Stimulated activated CD8-positive, alpha-beta memory T cell treated with anti-CD3 and anti-CD28 coated beads, Interleukin-7, amount 100 ng/mL, for 48 hours (primary cell): ENCODE results near the gene SLC38A8.

ENCODE experiments used
- DNase-seq, 2 donors: peaks; one replicate each; pipeline ENCODE4 v3.0.0-alpha.2; 2020; ENCODE audit warnings: low read depth in 1 of 2; ENCODE audit errors: extremely low read depth in 1 of 2

SLC38A8 gene

DNA sequence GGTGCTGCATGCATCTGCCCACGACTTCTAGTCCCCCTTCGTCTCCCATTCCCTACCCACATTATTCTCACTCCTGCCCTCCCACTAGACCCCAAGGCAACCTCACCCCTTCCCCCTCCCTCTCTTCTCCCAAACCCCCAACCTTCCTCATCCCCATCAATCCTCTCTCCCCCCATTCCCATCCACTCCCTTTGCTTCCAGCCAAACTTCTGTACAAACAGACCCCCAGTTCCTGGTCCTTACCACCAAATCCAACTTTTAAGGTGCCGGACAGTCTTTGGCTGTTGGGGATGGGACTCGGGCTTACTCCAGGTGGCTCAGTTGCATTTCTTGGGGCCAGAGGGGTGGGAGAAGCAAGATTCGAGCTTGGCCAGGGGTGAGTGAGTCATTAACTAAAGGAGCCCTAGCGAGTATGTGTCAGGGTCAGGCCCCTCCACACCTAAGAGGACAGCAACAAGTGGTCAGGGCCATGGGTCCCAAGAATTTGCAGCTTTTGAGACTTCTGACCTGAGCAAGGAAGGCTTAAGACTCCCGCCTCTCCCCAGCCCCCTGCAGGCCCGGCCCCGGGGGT lies at the start of gene SLC38A8:
TSS of gene SLC38A8 (minus strand) at position 488 of the 571 bp plus-strand sequence. CDS start 638 bp downstream, outside the sequence.
- DNase-seq: no peak

- DNase-seq: no peak
Measured at GRCh38 chr16:84091460-84091859, 48.9 kb upstream of the SLC38A8 start.

GRCh38 chr16:84090211-84090610 lies 47.6 kb upstream of the SLC38A8 start:
- no peak for DNase-seq

DNA sequence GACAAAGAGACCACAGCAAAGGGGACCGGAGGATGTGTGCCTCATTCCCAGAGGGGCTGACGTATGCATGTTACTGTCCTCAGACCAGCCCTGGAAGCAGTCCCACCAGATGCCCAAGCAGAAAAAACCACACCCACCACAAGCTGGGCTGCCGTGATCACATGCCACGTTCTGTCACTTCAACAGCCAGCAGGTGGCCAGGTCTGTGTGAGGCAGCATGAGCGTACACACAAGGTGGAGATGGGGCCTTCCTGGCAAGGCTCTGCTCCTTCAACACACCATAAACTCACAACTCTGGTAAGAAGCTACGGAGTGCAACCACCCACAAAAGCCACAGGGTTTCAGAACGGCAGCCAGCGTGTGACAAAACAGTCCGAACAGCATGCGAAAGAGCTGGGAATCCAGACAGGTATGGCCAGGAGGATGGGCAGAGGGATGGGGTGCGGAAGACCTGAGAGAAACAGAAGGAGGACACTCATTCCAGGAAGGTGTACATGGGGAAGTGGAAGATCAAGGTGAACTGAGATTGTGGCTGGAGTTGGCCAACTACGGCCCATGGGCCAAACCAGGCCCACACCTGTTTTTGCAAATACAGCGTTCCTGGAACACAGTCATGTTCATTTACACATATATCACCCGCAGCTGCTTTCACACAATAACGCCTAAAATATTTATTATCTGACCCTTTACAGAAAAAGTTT lies 46.2 kb upstream of the SLC38A8 start:
- DNase-seq: peak; percentile 42 to 57

DNA sequence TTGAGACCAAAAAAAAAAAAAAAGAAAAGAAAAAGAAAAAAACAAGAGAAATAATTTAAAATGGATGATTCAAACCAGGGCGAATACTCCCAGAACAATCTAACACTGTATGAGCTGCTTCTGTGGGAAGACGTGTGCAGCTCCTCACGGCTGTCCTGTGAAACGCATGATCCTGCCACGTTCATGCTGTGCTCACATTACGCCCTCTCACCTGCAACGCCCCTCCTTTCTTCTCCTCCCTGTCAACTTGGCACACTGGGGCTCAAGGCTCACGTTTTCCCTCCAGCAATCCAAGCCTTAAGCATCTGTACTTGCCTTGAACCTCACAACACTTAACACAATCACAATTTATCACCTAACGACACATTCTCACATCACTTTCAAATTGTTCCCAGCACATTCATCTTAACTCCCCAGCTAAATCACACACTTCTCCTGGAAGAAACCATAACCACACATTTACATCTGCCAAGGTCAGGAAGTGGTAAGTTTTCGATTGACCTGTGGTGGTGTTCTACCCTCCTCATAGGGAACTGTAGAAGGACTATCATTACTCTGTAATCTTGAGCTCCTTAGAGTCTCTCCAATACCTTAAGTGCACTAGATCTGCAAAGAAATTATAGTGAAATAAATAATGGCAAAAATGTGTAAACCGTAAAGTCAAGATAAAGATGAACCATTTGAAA lies 45.0 kb upstream of the SLC38A8 start:
- no peak for DNase-seq

DNA sequence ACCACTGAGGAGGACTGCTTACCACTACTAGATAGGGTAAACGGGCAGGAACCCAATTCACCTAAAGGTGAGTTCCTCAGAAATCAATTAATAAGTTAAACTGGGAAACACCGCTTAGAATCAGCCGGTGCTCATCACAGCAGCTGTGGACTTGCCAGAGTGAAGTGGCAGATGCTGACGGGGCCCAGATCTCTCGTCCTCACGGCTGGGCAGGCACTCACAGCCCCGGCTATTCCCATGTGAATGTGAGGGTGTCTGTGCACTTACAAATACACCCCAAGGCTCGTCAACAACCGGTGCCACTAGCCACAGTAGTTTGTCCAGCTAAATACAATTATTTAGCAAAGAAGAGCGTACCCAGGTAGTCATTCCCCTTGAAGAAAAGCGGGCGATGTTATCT lies 44.4 kb upstream of the SLC38A8 start:
- no peak for DNase-seq

DNA sequence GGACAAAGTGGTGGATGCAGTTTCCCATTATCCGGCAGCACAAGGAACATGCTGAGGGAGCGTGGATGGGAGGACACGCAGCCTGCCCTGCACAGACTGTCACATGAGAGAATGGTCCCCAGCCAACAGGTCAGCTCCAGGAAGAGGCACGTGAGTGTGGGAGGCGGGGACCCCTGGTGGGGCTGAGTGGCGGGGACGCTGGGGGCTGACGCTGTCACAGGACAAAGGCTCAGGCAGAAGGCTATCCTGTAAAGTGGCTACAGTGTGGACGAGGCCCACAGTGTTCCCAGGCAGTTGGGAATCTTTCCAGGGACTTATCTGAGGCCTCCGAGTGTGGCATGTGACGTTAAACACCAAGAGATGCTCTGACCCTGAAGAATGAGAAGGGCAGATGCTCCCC lies 43.7 kb upstream of the SLC38A8 start:
- DNase-seq: no peak

GRCh38 chr16:84085773-84086172 lies 43.2 kb upstream of the SLC38A8 start:
- DNase-seq: no peak

DNA sequence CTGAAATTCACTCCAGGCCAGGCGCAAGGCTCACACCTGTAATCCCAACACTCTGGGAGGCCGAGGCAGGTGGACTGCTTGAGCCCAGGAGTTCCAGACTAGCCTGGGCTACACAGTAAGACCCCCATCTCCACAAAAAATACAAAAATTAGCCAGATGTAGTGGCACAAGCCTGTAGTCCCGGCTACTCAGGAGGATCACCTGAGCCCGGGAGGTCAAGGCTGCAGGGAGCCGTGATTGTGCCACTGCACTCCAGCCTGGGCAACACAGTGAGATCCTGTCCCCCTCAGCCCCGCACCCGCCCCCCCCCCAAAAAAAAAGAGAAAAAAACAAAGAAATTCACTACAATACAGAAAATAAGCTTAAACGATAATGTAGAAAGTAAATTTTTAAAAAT lies 42.7 kb upstream of the SLC38A8 start:
- DNase-seq: no peak

DNA sequence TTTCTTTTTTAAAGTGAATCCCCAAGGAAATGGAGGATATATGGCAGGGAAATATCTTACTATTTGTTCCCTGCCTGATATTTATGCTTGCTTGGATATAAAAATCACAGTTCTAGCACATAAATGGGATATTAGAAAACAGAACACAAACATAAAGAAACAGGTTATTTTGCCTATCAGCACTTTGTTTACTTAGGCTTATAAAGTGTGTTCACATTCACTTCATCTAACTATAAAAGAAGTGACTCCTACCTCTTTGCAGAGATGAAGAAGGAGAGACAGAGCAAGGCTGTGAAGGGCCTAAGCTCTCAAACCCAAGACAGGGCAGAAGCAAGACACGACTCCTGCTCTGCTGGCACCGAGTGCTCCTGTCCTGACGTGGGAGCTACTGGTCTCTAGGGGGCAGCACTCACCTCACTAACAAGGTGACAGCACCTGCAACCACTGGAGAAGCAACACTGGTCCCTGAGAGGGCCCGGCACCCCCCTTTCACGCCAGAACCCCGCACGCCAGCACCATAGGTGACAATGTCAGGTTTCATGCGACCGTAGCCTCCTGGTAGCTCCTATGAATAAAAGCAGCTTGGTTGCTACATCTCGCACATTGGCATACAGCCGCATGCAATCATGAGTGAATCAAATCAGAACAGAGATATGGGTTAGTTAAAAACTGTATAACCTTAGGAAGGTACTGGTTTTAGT lies 42.1 kb upstream of the SLC38A8 start:
- peak; percentile 20 to 61 for DNase-seq

DNA sequence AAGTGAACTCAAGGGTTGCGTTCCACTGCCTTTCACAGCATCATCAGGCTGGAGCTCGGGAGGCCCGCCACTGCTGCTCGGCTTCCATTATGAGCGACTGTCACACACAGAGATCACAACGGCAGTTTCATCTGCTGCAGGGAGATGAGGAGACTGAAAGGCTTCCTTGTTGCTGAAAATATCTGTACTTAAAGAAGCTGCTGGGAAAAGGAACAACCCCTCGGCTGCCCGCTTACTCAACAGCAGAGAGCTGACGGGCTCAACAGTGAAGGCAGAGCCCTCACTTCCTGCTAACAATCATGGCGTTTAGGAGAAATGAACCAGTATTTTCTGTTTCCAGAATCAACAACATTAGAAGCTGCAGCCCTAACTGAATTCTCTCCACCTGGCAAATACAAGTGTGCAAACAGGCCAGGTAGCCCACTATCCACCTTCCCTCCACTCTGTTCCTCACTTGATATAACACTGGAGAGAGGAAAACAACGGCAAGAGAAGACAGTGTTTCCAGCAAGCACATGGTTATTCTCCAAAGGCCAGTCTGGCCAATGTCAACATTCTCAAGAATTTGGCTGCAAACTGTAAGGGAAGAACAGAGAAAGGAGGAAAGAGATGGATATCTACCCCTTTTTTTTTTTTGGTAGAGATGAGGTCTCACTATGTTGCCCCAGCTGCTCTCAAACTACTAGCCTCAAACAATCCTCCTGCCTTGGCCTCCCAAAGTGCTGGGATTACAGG lies 40.4 kb upstream of the SLC38A8 start:
- no peak for DNase-seq

DNA sequence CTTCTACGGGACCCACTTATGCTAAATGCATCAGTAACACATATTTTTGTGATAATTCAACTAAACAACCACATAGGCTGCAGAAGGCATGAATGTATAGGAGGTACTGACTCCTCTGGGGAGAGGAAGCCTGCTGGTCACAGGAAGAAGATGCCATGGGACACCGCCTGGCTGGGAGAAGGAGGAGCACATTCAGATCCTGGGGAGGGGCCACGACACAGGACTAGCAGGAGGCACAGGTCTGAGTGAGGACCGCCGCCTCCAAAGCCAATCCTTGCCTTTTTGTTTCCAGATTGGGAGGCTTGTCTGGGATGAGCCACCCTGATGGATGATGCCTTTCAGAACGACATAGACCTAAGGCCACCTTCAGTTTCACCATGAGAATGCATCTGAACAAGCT lies 39.5 kb upstream of the SLC38A8 start:
- DNase-seq: no peak

- no peak for DNase-seq
Measured at GRCh38 chr16:84081446-84081989, 38.9 kb upstream of the SLC38A8 start.

DNA sequence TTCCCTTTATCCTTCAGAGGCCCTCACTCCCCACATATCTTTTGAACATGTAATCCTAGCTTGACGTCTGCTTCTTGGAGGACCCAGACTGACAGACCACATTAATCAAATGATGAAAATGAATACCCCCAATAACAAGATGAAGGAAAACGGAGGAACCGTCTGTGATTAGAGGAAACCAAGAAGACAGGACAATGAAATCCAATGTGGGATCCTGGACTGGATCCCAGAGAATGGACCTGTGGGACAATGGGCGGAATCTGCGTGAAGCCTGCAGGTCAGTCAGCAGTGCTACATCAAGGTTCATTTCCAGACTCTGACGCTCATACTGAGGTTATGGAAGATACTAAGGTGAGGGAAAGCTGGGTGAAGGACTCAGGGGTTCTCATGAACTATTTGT lies 38.2 kb upstream of the SLC38A8 start:
- DNase-seq: no peak

DNA sequence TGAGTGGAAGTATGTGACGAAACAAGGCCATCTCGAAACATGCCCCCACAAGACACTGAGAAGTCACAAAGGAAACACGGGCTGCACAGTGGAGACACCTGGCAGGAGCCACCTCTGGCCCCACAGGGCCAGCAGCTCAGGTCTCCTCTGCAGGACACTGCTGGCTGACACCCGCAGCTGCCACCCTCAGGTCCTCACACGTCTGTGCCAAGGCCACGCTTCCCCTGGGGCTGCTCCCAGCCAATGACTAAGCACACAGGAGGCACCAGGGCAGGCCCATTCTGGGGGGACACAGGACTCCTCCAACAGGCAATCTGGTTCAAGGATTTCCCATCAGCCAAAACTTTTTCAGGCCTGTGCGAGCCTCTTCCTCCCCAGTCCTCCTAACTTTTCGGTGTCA lies 37.8 kb upstream of the SLC38A8 start:
- DNase-seq: no peak

DNA sequence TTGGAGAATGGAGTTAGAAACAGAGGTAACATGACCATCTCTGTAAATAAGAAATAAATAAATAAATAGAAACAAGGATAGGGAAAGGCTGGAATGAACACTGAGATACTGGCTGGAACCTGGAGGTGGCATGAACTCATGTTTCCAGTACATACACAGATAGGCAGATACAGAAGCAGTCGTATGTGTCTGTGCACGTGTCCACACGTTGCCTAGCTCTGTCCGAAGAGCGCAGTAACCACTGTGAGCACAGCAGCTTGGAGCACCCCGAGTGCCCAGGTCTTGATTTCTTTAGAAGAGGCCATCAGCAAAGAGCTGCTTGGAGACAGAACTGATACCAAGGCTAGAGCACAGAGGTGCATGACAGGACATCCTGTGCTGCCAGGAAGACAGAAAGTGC lies 37.1 kb upstream of the SLC38A8 start:
- DNase-seq: no peak

DNA sequence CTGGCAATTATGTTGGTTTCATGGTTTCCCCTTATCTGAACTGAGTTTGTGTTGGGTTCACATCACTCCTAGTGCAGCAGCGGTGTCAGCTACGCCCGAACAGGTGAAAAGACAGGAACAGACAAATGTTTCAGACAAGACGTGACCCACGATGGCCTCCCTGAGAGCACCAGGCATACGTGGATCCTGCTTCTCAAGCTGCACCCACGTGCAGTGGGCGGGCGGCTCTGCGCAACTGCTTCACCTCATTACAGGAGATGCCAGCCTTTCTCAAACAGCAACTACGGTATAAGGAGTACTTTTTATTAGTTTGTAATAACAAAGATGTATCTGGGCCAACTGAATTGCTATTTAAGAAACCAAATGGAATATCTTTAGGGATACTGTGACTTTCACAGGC lies 32.8 kb upstream of the SLC38A8 start:
- no peak for DNase-seq

DNA sequence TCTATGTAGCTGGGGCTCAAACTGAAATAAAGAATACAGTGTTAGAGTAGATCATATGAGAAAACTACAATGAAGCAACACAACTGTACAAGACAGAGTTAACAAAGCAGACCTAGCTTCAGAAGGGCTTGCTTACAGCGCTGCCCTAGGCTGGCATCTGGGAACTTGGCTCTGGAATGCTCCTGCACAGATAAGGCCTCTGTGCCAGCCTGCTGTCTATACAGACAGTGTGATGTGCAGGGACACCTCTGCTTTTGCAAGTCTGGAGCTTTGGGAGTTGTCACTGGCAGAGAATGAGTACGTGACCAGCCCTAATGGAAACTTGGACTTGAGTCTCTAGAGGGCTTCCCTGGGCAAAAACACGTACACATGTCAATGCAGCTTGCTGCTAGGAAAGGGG lies 32.1 kb upstream of the SLC38A8 start:
- no peak for DNase-seq

- DNase-seq: no peak
Measured at GRCh38 chr16:84072014-84072413, 29.4 kb upstream of the SLC38A8 start.

DNA sequence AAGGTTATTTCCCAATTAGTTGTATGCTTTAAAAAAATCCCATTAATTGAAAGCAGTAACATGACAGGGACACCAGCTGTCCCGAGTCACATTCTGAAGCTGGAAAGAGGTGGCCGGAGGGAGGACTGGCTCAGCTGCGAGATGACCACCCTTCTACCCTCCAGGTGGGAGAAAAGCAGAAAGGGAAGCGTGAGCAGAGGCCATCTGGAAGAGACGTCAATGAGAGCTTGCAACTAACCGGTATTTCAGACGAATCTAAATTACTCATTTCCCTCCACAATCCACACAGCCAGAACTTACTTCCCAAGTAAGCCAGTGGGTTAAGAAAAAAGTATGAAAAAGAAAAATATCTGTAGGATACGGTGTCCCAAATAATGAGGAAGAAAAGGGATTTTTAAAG lies 28.5 kb upstream of the SLC38A8 start:
- DNase-seq: no peak

DNA sequence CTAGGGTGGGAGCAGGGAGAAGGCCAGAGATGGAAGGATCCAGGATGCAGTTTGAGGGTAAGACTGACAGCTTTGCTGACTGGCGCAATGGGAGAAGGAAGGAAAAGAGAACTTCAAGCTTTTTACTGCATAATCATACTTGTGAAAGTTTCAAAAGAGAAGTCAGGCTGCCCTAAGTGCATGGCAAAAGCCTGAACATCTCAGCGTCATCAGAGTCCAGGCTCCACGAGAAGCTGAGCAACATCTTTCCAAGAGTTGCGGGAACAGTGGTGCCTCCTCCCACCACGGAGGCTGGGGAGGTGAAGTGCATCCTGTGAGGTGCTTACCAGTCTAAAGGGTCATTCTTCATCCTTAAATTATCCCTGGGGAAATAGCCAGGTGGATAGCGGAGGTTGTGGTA lies 26.9 kb upstream of the SLC38A8 start:
- DNase-seq: no peak
